AML-193 (cell line): ENCODE results near the gene PIAS1.
"Not testable (repeated sequence)": the region's sequence is repeated elsewhere in the genome, so short reads cannot be mapped to it uniquely, and the experiment has no call there.

Experiments
- DNase-seq, 2 experiments: peaks; one replicate each; lab custom pipeline; 2025; lab: John Stamatoyannopoulos, UW

Gene PIAS1

DNA sequence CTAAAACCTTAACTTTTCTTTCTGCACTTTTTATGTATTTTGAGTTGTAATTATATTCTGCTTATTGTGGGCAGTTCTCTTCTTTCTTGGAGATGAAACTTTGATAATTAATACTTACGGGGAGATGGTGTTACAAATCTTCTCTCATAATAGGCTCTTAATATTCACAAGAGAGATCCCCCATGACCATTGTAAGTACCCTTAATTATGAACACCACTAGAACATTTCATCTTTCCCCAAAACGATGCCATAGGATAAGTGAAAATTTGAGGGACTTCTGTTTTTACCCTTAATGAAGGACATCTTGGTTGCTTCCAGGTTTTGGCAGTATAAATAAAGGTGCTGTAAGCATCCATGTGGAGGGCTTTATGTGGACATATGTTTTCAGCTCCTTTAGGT, 60.7 kb downstream of the PIAS1 start:
- no peak for DNase-seq

GRCh38 chr15:68124700-68125099, 70.6 kb downstream of the PIAS1 start:
- DNase-seq: no peak

DNA sequence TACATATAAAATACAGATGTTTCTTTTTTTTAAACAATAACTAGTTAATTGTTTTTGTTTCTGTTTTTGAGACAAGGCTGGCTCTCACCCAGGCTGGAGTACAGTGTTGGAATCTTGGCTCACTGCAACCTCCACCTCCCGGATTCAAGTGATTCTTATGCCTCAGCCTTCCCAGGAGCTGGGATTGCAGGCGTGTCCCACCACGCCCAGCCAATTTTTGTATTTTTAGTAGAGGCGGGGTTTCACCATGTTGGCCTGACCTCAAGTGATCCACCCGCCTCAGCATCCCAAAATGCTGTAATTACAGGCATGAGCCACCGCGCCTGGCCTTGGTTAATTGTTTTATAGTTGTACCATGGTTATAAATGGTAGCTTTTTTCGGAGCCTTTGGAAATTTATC, 72.3 kb downstream of the PIAS1 start:
- no peak for DNase-seq

DNA sequence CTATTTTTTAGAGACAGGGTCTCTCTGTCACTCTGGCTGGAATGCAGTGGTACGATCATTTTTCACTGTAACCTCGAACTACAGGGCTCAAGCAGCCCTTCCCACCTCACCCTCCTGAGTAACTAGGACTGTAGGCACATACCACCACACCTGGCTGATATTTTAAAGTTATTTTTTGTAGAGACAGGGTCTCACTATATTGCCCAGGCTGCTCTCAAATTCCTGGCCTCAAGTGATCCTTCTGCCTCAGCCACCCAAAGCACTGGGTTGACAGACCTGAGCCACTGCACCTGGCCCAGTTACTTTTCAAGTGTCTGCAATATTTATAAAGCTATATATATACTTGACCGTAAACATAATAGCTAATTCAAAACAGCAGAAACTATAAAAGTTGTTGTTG, 75.0 kb downstream of the PIAS1 start:
- DNase-seq: no peak

GRCh38 chr15:68130851-68131250, 76.7 kb downstream of the PIAS1 start:
- no peak for DNase-seq

DNA sequence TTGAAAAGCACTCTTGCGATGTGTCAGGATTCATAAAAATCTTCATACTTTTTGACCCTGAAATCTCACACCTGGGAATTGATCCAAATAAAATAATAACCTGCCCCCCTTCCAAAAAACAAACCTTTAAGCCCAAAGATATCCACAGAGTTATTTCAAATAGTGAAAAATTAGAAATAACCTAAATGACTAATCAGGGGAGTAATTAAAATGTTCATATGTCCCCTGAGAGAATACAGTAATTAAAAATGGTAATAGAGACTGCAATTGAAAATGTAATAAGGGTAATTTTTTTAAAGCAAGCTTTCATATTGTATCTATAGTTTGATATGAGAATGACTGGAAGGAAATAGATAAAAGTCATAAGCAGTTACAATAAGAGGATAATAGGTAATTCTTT, 83.0 kb downstream of the PIAS1 start:
- no peak for DNase-seq

- no peak for DNase-seq
Observed at GRCh38 chr15:68143129-68143528, 89.0 kb downstream of the PIAS1 start.

DNA sequence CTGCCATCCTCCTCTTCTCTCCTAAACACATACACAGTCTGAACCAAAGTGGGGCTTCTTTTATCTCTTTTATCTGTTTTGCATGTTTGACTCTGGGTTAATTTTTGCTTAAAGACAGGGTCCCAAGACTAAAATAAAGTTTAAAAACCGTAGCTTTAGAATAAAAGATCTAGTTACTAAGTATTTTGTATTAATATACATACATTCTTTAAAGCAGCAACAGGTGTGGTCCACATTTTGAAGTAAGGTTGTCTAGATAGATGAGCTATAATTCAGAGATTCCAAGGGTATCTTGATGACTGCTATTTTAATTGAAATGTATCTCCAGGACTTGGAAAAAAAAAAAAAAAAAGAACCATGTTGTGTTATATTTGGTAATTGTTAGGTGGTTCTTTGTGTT, 89.7 kb downstream of the PIAS1 start:
- no peak for DNase-seq

- no peak for DNase-seq
Observed at GRCh38 chr15:68145706-68146105, 91.6 kb downstream of the PIAS1 start.

GRCh38 chr15:68148039-68148438, 93.9 kb downstream of the PIAS1 start:
- DNase-seq: no peak

- DNase-seq: no peak
Observed at GRCh38 chr15:68149059-68149458, 94.9 kb downstream of the PIAS1 start.

DNA sequence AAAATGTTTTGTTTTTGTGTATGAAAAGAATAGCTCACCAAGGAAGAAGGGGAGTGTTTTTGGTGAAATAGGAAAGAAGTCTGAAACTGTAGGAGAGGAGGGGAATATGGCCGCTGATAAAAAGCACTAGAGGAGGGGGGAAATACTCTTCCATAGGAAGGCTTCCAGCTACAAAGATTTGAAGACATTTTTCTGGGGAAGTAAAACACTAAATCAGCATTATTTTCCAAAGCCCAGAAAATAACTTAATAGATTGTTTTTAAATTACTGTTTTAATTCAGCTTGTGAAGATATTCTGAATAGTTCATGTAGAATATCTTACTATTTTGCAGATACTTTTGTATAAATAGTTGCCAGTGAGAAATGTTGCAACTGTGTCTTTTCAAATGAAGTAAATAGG, 96.1 kb downstream of the PIAS1 start:
- DNase-seq: no peak

GRCh38 chr15:68151277-68151676, 97.2 kb downstream of the PIAS1 start:
- no peak for DNase-seq

- DNase-seq: no peak
Observed at GRCh38 chr15:68152342-68152741, 98.2 kb downstream of the PIAS1 start.

DNA sequence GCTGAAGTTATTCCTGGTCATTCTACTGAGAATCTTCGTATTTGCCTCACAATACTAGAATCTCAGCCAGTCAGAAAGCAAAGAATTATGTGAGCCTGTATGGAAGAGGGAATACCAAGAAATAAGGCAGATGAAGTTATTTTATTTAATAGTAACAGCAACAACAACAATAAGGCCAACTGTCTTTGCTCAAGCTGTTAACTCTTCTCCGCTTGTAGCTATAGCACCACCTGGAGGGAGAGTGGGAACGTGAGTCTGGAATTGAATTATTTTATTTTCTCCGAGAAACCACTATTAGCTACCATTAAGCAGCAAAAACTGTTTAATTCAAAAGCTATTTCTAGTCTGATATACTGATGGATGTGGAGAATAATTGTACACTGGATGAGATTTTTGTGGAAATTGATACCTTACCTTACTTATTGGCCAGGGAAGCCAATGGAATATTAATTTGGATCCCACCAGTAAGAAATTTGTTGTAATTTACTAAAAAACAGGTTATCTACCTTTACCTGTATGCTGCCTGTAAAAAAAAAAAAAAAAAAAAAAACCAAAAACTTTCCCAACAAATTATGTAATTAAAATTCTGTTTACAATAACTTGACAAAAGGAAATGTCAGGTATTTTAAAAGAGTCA, 100.9 kb downstream of the PIAS1 start:
- peak; percentile 33 to 35 for DNase-seq

DNA sequence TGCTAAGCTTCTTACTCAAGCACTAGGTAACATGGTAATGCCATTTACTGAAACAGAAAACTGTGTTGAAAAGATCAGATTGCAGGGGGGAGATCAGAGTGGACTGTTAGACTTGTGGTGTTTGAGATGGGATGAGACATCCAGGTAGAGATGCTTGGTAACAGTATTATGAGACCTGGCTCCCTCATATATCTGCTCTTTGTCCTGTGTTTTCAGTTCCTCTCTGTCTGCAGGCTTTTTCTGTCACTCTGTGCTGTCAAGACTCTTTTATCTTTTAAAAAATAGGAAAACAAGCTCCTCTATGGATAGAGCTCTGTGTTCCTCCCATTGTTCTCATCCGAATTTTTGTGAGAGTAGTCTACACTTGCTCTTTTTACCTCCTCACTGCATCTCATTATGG, 103.0 kb downstream of the PIAS1 start:
- DNase-seq: no peak

- no peak for DNase-seq
Observed at GRCh38 chr15:68158046-68158628, 104.0 kb downstream of the PIAS1 start.

GRCh38 chr15:68163191-68163590, 109.1 kb downstream of the PIAS1 start:
- no peak for DNase-seq

GRCh38 chr15:68166847-68167246, 112.7 kb downstream of the PIAS1 start:
- no peak for DNase-seq

GRCh38 chr15:68172037-68172436, 117.9 kb downstream of the PIAS1 start:
- DNase-seq: not testable (repeated sequence)

- no peak for DNase-seq
Observed at GRCh38 chr15:68173119-68173518, 119.0 kb downstream of the PIAS1 start.

GRCh38 chr15:68175526-68175925, 121.4 kb downstream of the PIAS1 start:
- DNase-seq: peak; percentile 12 to 29

DNA sequence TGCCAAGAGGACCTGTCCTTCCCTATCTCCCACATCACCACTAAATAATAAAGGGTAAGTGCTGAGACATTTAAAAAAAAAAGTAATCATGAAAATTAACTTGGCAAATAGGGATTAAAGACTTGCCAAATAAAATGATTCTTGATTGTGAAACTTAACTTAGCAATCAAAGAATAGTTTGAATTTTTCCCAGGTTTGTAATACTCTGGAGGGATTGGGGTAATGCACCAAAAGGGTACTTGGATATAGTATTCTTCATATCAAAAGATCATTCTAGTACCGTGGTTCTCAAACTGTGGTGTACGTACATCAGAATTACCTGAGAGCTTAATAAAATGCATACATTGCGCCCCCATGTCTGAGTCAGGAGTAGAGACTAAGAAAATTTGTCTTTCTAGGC, 122.5 kb downstream of the PIAS1 start:
- no peak for DNase-seq

DNA sequence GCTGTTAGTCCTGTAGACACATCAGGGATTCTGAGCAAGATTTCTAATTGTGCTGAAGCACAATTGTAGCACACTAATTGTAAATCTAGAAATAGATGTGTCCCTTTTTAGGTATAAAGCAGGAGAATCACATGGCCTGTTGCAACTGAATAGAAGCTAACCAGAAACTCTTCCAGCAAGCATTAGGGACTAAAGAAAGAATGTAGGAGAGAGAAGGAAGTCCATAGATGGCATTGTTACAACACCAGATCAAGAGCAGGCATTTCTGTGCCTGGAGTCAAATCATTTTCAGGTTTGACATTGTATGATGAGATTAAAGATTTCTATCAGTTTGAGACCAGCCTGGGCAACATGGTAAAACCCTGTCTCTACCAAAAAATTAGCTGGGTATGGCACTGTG, 123.6 kb downstream of the PIAS1 start:
- DNase-seq: no peak
